HG03064 (cell line): ENCODE measurements around the gene SRMS.

Experiments used
- ATAC-seq: cut with Tn5 transposase; IDR thresholded peaks from one replicate; pipeline ENCODE4 v1.9.1; 2021; ENCODE audit warnings: low read depth; ENCODE audit not compliant: unreplicated experiment

SRMS gene

DNA sequence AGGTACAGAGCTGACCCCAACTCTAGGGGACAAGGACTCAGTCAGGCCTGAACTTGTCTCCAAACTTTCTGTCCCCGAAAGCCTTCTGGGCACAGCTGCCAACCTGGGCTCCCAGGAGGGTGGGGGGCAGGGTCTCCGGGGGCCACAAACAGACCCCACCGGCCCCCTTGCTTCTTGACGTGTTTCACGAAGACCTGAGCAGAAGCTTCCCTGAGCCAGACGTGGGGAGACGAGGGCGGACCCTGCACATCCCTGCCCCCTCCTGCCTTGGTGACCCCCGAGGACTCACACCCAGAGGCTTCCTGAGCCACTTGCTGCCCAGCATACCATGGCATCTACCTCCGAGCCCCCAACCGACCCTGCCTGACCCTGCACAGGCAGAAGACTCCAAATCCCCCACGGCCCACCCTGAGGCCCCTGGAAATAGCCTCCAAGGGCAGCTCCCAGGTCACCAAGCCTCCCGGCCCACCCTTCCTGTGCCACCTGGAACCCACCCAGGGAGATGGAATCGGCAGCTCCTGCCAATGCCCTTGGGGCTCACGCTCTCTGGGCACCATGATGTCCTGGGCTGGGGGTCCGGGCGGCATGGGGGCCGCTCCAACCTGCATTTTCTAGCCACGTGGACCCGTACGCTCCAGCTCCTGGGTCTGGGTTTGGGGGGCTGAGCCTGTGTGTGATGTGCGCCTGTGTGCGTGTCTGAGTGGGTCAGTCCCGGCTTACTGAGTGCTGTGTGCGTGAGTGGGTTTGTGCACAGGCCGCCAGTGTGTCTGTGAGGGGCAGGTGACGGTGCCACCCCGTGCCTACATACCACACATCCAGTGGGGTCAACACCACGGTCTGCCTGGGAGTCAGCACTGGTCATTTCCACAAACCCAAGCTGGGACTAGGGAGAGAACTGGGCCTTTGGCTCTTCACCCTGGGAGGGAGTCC lies 7.8 kb downstream of the SRMS start:
- ATAC-seq, result no peak

- no peak for ATAC-seq
Observed at GRCh38 chr20:63539092-63539430, 8.5 kb downstream of the SRMS start.

DNA sequence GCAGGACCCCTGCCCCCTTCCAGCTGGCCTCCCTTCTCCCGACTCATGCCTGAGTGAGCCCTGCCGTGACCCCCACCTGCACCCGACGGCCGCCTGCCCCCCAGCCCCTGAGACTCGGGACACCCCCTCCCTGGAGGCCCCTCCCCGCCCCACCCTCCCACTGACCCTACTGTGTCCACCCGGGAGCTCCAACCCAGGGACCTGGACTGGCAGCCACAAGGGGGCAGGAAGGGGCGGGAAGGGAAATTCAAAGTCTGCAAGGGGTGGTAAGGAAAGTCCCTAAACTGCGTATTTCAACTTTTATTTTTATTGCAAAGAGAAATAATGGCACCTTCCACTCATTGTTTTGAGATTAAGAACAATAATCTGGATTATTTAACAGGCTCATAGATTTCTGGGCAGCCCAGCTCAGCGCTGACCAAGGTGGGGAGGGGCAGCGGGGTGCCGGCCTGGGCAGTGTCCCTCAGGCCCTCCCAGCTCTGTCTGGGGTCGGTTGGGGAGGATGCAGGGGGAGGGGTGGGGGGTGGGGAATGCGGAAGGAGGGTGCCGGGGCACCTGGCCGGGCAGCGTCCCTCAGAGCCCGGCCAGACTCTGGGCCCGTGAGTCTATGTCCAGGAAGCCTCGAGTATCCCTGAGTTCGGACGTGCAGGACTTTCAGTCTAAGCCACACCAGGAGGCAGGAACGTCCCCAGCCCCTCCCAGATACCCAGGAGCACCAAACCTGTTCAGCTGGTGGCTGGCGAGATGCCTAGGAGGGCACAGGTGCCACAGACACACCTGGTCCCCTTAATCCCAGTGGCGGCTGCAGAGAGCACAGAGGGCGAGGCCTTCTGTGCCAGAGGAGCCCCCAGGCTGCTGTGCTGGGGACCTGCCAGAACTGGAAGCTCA lies 9.1 kb downstream of the SRMS start:
- no peak for ATAC-seq

DNA sequence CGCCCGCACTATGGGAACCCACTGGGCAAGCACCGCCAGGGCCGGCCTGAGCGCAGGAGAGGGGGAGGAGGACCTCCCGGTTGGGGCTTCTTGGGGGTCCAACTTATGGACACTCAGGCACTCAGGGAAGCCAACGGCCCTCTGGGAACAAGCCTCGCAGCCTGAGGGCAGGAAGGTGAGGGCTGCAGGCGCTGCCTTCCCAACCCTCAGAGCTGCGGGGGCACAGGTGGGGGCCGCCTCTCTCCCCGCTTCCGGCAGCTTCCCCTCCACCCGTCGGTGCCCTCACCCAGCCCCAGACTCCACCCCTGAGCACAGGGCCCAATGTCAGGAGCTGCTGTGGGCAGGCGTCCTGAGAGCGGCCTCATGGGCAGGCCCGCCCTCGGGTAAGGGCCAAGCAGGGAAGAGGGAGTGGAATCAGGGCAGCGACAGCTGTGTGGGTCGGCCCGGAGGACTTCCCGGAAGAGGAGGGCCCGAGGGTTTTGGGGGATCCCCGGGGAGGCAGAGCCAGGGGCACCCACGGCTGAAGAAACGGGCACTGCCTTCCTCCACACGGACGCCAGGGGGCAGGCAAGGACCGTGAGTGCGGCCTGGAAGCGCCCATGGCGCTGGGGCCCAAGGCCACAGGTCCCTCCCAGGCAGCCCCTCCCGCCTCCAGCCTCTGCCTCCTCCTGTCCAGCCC lies 9.9 kb downstream of the SRMS start:
- ATAC-seq, result peak; percentile 81

DNA sequence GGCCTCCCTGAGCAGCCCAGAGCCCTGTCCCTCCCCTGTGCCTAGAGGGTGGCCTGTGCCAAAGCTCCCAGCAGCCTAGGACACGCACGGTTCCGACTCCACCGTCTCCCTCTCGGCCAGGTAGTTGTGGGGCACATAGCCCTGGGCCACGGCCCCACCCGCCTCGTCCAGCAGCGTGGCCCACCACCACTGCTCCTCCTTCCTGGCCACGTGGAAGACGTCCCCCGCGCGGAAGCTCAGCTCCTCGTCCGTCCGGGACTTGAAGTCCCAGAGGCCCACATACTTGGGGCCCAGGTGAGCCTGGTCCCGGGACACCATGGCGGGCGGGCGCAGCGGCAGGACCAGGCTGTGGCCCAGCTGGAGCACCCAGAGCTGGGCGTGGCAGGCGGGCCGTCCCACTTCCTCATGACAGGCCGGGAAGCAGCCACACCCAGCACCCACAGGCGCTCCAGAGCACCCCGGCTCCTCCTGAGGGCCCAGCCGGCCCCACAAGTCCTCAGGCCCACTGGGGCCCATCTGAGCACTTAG lies 10.5 kb downstream of the SRMS start, which contains the start of gene PTK6:
TSS of gene PTK6 (minus strand) at position 380 of the 528 bp plus-strand sequence. CDS start at position 318, 62 bp downstream.
- ATAC-seq, result no peak

DNA sequence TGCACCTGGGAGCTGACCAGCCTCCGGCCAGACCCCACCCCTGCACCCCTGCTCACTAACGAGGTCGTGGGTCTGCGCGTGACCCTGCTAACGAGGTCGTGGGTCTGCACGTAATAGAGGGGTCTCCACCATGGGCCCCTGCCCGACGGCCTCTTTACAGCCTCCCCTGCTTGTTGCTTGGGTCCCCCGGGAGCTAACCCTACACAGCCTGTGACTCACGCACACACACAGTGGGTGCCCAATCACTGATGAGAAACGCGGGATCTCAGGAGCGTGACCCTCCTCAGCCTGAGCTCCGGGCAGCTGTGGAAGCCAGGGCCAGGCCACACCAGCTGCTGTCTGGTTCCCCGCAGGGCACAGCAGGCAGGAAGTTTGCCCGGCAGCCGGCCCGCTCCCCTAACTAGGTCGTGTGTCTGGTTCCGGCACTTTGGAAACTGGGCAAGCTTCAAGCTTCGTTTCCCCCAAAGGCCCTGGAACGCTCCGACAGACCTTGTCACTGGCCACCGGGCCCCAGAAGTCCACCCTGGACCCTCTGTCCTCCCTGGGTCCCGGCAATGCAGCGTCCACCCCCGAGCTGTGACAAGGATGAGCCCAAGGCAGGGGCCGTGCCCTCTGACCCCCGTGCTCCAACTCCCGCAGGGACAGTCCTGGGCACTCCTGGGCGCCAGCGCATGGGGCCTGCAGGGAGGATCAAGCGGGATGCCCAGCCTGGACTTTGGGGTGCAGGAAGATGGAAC lies 11.1 kb downstream of the SRMS start:
- no peak for ATAC-seq

- no peak for ATAC-seq
Observed at GRCh38 chr20:63534831-63535651, 12.5 kb downstream of the SRMS start.

GRCh38 chr20:63534427-63534830 lies 13.1 kb downstream of the SRMS start:
- ATAC-seq, result no peak

- ATAC-seq, result no peak
Observed at GRCh38 chr20:63533871-63534393, 13.6 kb downstream of the SRMS start.

- no peak for ATAC-seq
Observed at GRCh38 chr20:63533388-63533787, 14.2 kb downstream of the SRMS start.

- no peak for ATAC-seq
Observed at GRCh38 chr20:63532449-63532971, 15.0 kb downstream of the SRMS start.

GRCh38 chr20:63531686-63532448 lies 15.7 kb downstream of the SRMS start:
- no peak for ATAC-seq

DNA sequence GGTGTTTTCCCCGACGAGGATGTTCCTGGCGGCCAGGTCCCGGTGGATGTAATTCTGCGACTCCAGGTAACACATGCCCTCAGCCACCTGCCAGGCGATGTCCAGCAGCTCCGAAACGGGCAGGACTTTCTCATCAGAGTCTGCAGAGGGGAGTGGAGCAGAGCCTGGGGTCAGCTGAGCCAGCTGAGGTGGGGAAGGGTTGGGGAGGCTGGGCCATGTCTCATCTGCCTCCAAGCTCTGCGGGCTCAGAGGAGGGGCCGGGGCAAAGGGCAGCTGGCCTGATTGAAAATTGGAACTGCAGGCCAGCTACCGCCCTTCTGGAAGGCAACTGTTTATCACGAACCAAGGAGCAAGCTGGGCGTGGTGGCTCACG lies 16.8 kb downstream of the SRMS start:
- ATAC-seq, result no peak

GRCh38 chr20:63529861-63530787 lies 17.4 kb downstream of the SRMS start:
- no peak for ATAC-seq

DNA sequence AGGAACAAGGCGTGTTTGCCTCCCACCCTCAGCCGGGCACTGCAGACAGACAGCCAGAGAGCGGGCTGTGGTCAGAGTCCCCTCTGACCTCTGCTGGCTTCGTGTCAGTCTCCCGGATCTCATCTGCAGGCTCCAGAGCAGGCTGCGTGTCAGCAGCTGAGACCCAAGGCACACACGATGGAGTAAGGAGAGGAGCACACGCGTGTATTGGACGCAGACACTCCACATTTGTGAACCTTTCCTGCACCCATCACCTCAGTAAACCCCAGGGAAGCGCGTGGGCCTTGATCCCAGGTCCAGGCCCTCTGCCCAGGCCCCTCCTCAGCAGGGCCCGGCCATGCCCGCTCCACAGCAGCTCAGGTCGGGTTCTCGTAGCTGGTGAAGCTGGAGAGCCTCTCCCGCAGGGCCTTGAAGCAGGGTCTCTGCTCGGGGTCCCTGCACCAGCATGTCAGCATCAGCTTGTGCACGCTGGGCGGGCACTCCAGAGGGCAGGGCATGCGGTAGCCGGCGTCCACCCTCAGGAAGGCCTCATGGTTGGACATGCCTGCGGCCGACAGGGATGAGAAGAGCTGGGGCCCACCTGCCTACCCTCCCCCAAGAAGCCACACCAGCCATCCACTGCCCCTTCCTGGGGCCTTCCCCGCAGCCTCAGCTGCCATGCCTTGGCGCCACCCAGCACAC lies 18.2 kb downstream of the SRMS start:
- no peak for ATAC-seq

DNA sequence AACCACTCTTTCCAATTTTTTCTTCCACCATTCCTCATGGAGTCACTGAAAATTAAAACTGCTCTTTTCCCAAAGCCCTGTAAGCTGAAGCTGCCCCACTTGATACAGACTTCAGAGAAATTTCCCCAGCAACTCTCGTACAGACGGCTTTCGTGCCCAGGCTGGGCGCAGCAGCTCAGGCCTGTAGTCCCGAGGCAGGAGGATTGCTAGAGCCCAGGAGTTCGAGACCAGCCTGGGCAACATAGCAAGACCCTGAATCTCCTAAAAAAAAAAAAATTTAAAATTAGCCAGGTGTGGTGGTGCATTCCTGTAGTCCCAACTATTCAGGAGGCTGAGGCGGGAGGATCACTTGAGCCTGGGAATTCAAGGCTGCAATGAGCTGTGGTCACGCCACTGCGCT lies 20.4 kb downstream of the SRMS start:
- no peak for ATAC-seq
